HG02571 (cell line): ENCODE results near the gene SYNGAP1.

Experiments used
- ATAC-seq: cut with Tn5 transposase; IDR thresholded peaks from one replicate; pipeline ENCODE4 v1.9.1; 2021; ENCODE audit warnings: mild to moderate bottlenecking, moderate library complexity; ENCODE audit not compliant: unreplicated experiment

Gene SYNGAP1

GRCh38 chr6:33420491-33421343 is 852 bp downstream of the SYNGAP1 start:
- ATAC-seq = no peak

GRCh38 chr6:33421344-33421643 is 1.4 kb downstream of the SYNGAP1 start:
- ATAC-seq = no peak

- no peak for ATAC-seq
These were observed 3.9 kb downstream of the SYNGAP1 start for GRCh38 chr6:33423777-33424176.

- no peak for ATAC-seq
These were observed 5.2 kb downstream of the SYNGAP1 start for GRCh38 chr6:33424855-33425667.

- peak; percentile 55 for ATAC-seq
These were observed 6.1 kb downstream of the SYNGAP1 start for GRCh38 chr6:33425668-33426577.

GRCh38 chr6:33426590-33427511 is 7.0 kb downstream of the SYNGAP1 start:
- no peak for ATAC-seq

GRCh38 chr6:33427585-33428223 is 7.8 kb downstream of the SYNGAP1 start:
- ATAC-seq = no peak

GRCh38 chr6:33428224-33428965 is 8.5 kb downstream of the SYNGAP1 start:
- no peak for ATAC-seq

GRCh38 chr6:33428966-33429749 is 9.3 kb downstream of the SYNGAP1 start:
- no peak for ATAC-seq

- ATAC-seq = no peak
These were observed 9.8 kb downstream of the SYNGAP1 start for GRCh38 chr6:33429750-33430052.

- no peak for ATAC-seq
These were observed 10.5 kb downstream of the SYNGAP1 start for GRCh38 chr6:33430334-33430733.

GRCh38 chr6:33430991-33431879 is 11.4 kb downstream of the SYNGAP1 start:
- peak; percentile 46 for ATAC-seq

- ATAC-seq = no peak
These were observed 12.1 kb downstream of the SYNGAP1 start for GRCh38 chr6:33431880-33432541.

- ATAC-seq = no peak
These were observed 12.7 kb downstream of the SYNGAP1 start for GRCh38 chr6:33432546-33432945.

GRCh38 chr6:33433001-33433543 is 13.2 kb downstream of the SYNGAP1 start:
- ATAC-seq = no peak

- no peak for ATAC-seq
These were observed 13.8 kb downstream of the SYNGAP1 start for GRCh38 chr6:33433544-33434191.
